OCI-LY7 (cell line): ENCODE results near the gene VTI1A.

Experiments
- EZH2phosphoT487 ChIP-seq: fragments of 200-600 bp; sonication (generic); IDR thresholded peaks from 2 replicates; pipeline ENCODE4 v1.6.1; 2018; ENCODE audit warnings: low read depth, borderline replicate concordance, mild to moderate bottlenecking, mixed run types, antibody characterized with exemption, low read length, moderate library complexity, mixed read lengths
- TF ChIP-seq, protein P1 (sequence below): fragments of 200-600 bp; sonication (generic); conservative IDR thresholded peaks from 2 replicates; pipeline ENCODE4 v1.5.1; 2014; ENCODE audit warnings: mild to moderate bottlenecking, antibody characterized with exemption, low read length, moderate library complexity, mixed read lengths

DNA sequence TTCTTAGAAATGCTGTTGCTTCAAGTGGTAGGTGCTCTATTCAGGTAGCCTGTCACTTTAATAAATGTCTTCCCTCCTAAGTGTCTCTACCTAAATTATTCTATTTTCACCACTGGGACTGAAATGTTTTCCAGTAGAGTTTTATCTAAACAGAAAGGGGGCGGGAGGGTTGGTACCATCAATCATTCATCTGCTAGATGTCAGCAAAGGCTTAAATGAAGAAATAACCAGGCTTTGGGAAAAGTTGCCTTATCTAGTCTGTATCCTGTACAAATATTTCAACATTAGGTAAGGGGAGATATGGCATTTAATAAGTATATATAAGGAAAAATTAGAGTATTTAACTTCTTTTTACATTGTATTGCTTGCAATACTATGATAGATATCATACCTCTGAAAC is 51.8 kb downstream of the VTI1A start:
- TF ChIP-seq, protein P1, sequence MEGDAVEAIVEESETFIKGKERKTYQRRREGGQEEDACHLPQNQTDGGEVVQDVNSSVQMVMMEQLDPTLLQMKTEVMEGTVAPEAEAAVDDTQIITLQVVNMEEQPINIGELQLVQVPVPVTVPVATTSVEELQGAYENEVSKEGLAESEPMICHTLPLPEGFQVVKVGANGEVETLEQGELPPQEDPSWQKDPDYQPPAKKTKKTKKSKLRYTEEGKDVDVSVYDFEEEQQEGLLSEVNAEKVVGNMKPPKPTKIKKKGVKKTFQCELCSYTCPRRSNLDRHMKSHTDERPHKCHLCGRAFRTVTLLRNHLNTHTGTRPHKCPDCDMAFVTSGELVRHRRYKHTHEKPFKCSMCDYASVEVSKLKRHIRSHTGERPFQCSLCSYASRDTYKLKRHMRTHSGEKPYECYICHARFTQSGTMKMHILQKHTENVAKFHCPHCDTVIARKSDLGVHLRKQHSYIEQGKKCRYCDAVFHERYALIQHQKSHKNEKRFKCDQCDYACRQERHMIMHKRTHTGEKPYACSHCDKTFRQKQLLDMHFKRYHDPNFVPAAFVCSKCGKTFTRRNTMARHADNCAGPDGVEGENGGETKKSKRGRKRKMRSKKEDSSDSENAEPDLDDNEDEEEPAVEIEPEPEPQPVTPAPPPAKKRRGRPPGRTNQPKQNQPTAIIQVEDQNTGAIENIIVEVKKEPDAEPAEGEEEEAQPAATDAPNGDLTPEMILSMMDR = no peak
- no peak for TF ChIP-seq EZH2phosphoT487
